ENCODE results near the gene HSP90AB1. TPM values are rescaled to one million over a fixed set of nuclear protein-coding genes. Genes with fewer than 3 reads are reported as not detected.

HSP90AB1 gene
- total RNA-seq: 762 and 772 TPM in 2 replicates

- intact Hi-C loops (cut with micrococcal nuclease): loop anchor here (1.0 to 10.0 kb wide), 12 partner anchors 9 to 1192 kb away; partner anchors contain the start of genes AARS2, CDC5L, CUL7 and GTPBP2
Observed at GRCh38 chr6:44246663-44247337, at the start of gene HSP90AB1. HSP90AB1 (plus strand) TSS chr6:44247101; CDS start chr6:44248630, 1,529 bp downstream.

GRCh38 chr6:44198684-44199083 is 48.2 kb upstream of the HSP90AB1 start:
- intact Hi-C loops (cut with micrococcal nuclease): no loop called here

DNA sequence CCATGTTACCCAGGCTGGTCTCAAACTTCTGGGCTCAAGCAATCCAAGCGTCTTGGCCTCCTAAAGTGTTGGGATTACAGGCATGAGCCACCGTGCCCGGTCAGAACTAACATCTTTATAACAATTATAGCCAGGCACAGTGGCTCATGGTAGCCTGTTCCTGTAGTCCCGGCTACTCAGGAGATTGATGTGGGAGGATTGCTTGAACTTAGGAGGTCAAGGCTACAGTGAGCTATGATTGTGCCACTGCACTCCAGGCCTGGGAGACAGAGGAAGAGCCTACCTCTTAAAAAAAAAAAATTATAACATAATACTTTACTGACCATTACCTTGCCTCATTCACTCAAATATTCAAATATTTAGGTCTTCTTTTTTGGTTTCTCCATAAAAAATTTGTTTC is 47.0 kb upstream of the HSP90AB1 start:
- intact Hi-C loops (cut with micrococcal nuclease): no loop called here

- intact Hi-C loops (cut with micrococcal nuclease): no loop called here
Observed at GRCh38 chr6:44201200-44201599, 45.7 kb upstream of the HSP90AB1 start.

DNA sequence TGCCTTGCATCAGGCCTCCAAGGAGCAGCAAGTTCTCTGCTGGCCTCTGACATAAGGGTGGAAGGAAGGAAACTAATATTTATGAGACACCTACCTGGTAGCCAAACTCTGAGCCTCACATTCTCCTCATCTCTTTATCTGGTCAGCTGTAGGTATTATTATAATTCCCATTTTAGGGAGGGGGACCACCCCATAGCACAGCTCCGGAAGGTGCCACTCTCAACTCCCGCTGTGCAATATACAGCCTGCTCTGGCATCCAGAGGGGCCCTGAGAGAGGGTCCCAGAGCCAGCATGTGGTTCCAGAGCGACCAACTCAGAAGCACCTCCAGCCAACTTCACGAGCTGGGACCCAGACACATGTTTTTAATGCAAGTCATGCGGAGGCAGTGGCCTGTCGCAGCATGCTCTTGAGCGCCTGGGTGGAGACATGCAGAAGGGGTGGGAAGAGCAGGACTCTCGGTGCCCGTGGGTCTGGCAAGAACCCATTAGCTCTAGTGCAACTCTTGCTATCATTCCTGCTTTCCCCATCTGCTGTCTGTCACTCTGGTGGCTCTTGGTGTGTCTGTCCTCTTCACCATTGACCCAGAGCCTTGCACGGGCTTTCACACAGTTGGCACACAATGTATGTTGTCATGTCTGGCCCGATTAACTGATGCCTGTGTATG is 45.1 kb upstream of the HSP90AB1 start:
- intact Hi-C loops (cut with micrococcal nuclease): no loop called here

GRCh38 chr6:44202332-44202971 is 44.4 kb upstream of the HSP90AB1 start:
- intact Hi-C loops (cut with micrococcal nuclease): no loop called here

DNA sequence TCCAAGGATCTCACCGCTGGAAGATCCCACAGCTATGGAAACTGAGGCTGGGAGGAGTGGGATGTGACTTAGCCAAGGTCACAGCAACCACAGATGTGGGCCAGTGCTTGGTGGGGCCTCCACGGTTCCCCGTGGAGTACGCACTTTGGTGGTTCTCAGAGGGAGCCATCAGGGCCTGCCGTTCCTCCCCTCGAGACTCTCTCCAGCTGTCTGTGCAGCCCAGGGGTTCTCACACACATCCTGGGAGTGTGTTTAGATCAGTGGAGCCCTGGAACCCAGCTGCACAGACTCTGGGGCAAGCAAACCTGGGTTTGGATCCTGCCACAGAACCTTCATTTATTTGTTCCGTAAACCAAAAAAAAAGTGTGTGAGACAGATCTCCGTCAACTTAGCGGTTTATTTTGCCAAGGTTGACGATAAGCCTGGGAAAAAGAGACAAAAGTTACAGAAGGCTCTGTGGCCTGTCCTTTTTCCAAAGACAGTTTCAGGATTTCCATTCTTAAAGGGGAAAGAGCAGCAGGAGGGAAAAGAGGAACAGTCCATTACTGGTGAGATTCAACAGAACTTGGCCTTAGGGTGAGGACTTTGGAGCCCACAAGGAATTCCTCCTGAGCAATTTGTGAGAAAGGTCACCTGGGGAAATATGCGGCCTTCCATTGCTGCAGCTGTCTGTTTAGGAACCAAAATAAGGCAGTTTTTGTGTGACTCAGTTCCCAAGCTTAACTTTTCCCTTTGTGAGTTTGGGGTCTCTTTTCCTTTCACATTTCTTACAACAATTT is 43.7 kb upstream of the HSP90AB1 start:
- intact Hi-C loops (cut with micrococcal nuclease): no loop called here

DNA sequence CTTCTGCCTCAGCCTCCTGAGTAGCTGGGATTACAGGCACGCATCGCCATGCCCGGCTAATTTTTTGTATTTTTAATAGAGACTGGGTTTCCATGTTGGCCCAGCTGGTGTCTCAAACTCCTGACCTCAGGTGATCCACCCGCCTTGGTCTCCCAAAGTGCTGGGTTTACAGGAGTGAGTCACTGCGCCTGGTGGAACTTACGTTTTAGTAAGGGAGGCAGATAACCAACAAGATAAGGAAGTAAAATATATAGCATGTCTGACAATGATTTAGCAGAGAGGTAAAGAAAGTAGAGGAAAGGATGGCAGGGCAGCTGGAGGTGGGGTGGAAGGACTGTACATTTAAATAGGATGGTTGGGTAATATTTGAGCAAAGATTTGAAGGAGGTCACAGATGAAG is 42.9 kb upstream of the HSP90AB1 start:
- intact Hi-C loops (cut with micrococcal nuclease): no loop called here

- intact Hi-C loops (cut with micrococcal nuclease): no loop called here
Observed at GRCh38 chr6:44207966-44208365, 38.9 kb upstream of the HSP90AB1 start.

DNA sequence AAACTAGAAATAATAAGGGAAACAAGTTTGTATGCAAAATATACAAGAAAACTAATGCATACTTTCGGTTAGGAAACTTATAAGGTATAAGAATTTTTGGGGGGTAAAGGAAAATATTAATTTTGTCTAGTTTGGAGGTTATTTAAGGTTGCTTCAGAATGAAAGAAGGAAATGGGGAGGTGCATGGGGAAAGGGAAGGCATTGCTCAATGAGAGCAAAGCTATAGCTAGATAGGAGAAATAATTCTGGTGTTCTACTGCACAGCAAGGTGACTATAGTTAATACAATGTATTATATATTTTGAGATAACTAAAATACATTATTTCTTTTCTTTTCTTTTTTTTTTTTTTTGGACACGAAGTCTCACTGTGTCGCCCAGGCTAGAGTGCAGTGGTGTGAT is 35.6 kb upstream of the HSP90AB1 start:
- intact Hi-C loops (cut with micrococcal nuclease): no loop called here

- intact Hi-C loops (cut with micrococcal nuclease): no loop called here
Observed at GRCh38 chr6:44214307-44214706, 32.6 kb upstream of the HSP90AB1 start.

DNA sequence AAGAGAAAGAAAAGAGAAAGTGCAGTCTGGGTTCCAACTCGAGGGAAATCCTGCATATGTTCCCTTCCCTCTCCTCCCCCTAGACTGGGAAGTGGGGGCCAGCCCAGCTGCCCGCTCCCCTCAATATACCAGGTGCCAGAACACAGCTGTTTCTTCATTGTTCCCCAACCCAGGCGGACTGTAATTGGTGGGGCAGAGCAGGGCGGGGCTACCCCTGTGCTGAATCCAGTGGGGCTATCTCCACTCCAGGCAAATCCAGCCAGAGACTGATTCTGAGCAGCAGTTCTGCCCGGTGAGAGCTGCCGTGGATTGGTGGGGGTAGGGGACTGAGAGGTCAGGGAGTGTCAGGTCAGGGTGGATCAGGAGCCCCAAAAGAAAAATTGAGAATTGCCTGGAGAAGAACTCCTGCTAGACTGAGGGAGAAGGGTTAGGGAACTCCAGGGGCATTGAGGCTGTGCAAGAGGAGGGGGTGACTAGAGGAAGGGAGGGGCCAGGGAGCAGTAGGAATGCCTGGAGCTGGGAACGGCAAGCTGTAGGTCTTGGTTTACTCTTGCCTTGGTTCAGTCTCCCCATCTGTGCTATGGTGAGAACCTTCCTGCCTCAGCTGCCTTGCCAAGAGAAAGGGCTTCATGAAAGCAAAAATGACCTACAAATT is 30.1 kb upstream of the HSP90AB1 start, which contains the start of gene MYMX:
Gene MYMX (plus strand): TSS at position 250 of the 655 bp plus-strand sequence. CDS start 546 bp downstream, outside the sequence.
- intact Hi-C loops (cut with micrococcal nuclease): no loop called here

DNA sequence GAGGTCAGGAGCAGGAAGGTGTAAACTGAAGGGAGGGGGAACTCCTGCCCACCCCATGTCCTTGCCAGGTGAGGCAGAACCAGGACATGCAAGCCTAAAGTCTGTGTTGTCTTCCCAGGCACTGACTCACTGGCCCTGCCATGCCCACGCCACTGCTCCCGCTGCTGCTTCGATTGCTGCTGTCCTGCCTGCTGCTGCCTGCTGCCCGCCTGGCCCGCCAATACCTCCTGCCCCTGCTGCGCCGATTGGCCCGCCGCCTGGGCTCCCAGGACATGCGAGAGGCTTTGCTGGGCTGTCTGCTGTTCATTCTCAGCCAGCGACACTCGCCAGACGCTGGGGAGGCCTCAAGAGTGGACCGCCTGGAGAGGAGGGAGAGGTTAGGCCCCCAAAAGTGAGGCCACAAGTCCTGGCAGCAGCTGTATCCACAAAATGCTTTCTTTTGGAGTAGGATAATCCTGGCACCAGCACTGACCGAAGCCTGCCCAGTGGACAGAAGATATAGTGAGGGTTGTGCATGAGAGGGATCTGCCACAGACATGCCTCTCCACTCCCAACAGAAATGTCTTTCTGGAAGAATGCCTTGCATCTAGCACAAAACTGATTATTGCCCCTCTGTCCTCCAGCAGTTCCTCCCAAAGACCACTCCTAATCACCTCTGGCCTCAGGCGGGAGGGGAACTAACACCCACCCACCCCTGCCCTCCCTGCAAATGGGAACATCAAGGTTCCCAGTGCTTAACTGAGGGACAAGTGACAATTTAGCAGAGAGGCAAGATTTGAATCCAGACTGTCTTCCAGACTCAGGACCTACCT is 29.4 kb upstream of the HSP90AB1 start:
- intact Hi-C loops (cut with micrococcal nuclease): no loop called here

GRCh38 chr6:44219053-44219814 is 27.7 kb upstream of the HSP90AB1 start:
- intact Hi-C loops (cut with micrococcal nuclease): no loop called here

DNA sequence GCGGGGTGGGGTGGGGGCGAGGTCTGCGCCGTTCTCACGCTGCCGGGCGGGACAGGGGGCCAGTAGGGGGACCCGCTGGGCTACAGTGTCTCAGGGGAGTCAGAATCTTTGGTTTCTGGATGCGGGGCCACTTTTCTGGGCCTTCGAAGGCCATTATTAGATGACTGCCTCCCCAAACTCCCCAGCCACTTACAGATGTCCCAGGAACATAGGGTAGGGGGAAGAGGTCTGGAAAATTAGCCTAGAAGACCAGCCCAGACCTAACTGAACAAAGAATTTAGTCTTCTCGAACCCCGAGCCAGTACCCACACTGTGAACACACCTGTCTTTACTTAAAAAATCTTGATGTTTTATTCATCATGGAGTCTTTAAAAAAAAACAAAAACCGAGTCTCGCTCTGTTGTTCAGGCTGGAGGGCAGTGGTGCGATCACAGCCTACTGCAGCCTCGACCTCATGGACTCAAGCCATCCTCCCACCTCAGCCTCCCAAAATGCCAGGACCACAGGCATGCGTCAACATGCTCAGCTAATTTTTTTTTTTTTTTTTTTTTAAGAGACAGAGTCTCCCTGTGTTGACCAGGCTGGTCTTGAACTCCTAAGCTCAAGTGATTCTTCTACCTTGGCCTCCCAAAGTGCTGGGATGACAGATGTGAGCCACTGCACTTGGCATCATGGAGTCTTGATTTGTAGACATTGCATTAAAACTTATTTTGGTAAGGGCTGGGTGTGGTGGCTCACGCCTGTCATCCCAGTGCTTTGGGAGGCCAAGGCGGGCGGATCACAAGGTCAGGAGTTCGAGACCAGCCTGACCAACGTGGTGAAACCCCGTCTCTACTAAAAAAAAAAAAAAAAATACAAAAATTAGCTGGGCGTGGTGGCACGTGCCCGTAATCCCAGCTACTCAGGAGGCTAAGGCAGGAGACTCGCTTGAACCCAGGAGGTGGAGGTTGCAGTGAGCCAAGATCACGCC is 26.8 kb upstream of the HSP90AB1 start:
- intact Hi-C loops (cut with micrococcal nuclease): loop anchor here (2.0 to 5.0 kb wide), 2 partner anchors 93 to 593 kb away; partner anchors contain the start of genes GTPBP2, MRPL14 and TMEM63B

GRCh38 chr6:44220913-44221290 is 26.0 kb upstream of the HSP90AB1 start:
- intact Hi-C loops (cut with micrococcal nuclease): loop anchor here (1.0 to 5.0 kb wide), 6 partner anchors 16 to 594 kb away; partner anchors contain the start of genes GTPBP2, MRPL14, TMEM63B and VEGFA

DNA sequence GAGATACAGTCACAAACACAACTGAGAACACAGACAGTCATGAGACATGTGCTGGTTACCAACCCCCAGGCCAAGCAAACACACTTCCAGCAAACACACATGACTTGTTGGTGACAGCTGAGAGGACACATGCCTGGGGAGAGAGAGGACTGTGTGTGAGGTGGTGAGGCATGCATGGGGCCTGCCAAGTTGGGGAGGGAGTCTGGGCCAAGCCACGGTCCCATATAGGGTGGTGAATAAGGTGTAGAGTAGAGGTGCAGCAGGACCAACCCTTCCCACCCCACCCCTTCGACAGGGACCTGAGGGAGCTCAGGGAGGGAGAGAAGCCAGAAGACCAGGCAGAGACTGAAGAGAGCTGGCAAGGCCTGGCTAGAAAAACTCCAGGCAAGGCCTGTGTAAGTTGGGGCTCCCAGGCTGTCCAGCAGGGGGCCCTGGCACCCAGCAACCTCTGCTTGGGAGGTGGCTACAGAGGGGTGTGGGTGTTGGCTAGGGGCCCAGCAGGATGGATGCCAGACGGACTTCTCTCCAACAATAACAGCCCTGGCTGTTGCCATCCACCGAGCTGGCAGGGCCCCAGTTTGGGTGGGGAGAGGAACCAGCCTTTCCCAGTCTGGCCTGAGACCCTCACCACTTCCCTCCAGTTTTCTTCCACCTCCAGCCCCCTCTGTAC is 25.5 kb upstream of the HSP90AB1 start:
- intact Hi-C loops (cut with micrococcal nuclease): loop anchor here (1.0 to 5.0 kb wide), 6 partner anchors 16 to 594 kb away; partner anchors contain the start of genes GTPBP2, MRPL14, TMEM63B and VEGFA
